HG02678 (cell line): ENCODE results near the gene SPEM2.

Source experiments
- ATAC-seq: cut with Tn5 transposase; IDR thresholded peaks from one replicate; pipeline ENCODE4 v1.9.1; 2021; ENCODE audit warnings: mild to moderate bottlenecking, moderate library complexity; ENCODE audit not compliant: unreplicated experiment

Gene SPEM2

GRCh38 chr17:7425316-7425715, at the start of gene SPEM2:
Gene SPEM2 (plus strand): TSS chr17:7425616. CDS start chr17:7425689, 73 bp downstream.
- no peak for ATAC-seq

GRCh38 chr17:7379134-7379533, 46.3 kb upstream of the SPEM2 start:
- no peak for ATAC-seq

- no peak for ATAC-seq
These were observed 45.1 kb upstream of the SPEM2 start for GRCh38 chr17:7380321-7380720.

- no peak for ATAC-seq
These were observed 44.3 kb upstream of the SPEM2 start, which contains the start of gene TNK1 for GRCh38 chr17:7380855-7381683. Gene TNK1 (plus strand): TSS chr17:7381089. CDS start chr17:7382927, 1,838 bp downstream.

- no peak for ATAC-seq
These were observed 42.5 kb upstream of the SPEM2 start for GRCh38 chr17:7382901-7383300.

- ATAC-seq, result no peak
These were observed 42.1 kb upstream of the SPEM2 start for GRCh38 chr17:7383371-7383741.

- ATAC-seq, result peak; percentile 73
These were observed 41.5 kb upstream of the SPEM2 start for GRCh38 chr17:7383742-7384488.

GRCh38 chr17:7384489-7385081, 40.8 kb upstream of the SPEM2 start:
- no peak for ATAC-seq

GRCh38 chr17:7388856-7389255, 36.6 kb upstream of the SPEM2 start:
- no peak for ATAC-seq

GRCh38 chr17:7389924-7390910, 35.2 kb upstream of the SPEM2 start:
- no peak for ATAC-seq

GRCh38 chr17:7391307-7391706, 34.1 kb upstream of the SPEM2 start:
- no peak for ATAC-seq

GRCh38 chr17:7392696-7393612, 32.5 kb upstream of the SPEM2 start:
- no peak for ATAC-seq

GRCh38 chr17:7393613-7394451, 31.6 kb upstream of the SPEM2 start:
- peak; percentile 47 for ATAC-seq

GRCh38 chr17:7394452-7395191, 30.8 kb upstream of the SPEM2 start, which contains the start of gene PLSCR3:
Gene PLSCR3 (minus strand): TSS chr17:7394525. CDS start chr17:7394110, 415 bp downstream.
- peak; percentile 84 for ATAC-seq

GRCh38 chr17:7396147-7396546, 29.3 kb upstream of the SPEM2 start:
- no peak for ATAC-seq

- no peak for ATAC-seq
These were observed 26.8 kb upstream of the SPEM2 start for GRCh38 chr17:7398612-7399011.

GRCh38 chr17:7403043-7403726, 22.2 kb upstream of the SPEM2 start:
- ATAC-seq, result no peak
